GM20431 (cell line): ENCODE measurements around the gene RHOA.

Source experiments
- in situ Hi-C: fragments of 300-500 bp; cut with MseI, MboI; formaldehyde crosslinking; loops from one replicate; pipeline ENCODE4 v1.15.0; 2020; ENCODE audit warnings: low sequenced_read_pairs; ENCODE audit not compliant: unreplicated experiment

Gene RHOA

GRCh38 chr3:49411968-49412631, at the start of gene RHOA, which contains the start of gene TCTA:
Gene RHOA, minus strand, starts transcription at chr3:49411976. Its CDS starts 36,387 bp downstream, at chr3:49375589.
Gene TCTA, plus strand, starts transcription at chr3:49412423. Its CDS starts 4 bp downstream, at chr3:49412427.
- in situ Hi-C loops = no loop called here

- in situ Hi-C loops = loop anchor here (25.0 kb wide), 1 partner anchor 299 kb away; the partner anchor contains the start of genes CCDC71 and KLHDC8B
Measured at GRCh38 chr3:49460956-49461355, 49.2 kb upstream of the RHOA start.

- in situ Hi-C loops = loop anchor here (25.0 kb wide), 1 partner anchor 298 kb away; the partner anchor contains the start of genes CCDC71 and KLHDC8B
Measured at GRCh38 chr3:49460188-49460890, 48.6 kb upstream of the RHOA start.

- in situ Hi-C loops = loop anchor here (25.0 kb wide), 1 partner anchor 294 kb away; the partner anchor contains the start of genes CCDC71 and KLHDC8B
Measured at GRCh38 chr3:49456466-49456865, 44.7 kb upstream of the RHOA start.

- in situ Hi-C loops = loop anchor here (25.0 kb wide), 1 partner anchor 293 kb away; the partner anchor contains the start of genes CCDC71 and KLHDC8B
Measured at GRCh38 chr3:49454898-49455681, 43.3 kb upstream of the RHOA start.

GRCh38 chr3:49454458-49454857, 42.7 kb upstream of the RHOA start:
- in situ Hi-C loops = loop anchor here (25.0 kb wide), 1 partner anchor 292 kb away; the partner anchor contains the start of genes CCDC71 and KLHDC8B

DNA sequence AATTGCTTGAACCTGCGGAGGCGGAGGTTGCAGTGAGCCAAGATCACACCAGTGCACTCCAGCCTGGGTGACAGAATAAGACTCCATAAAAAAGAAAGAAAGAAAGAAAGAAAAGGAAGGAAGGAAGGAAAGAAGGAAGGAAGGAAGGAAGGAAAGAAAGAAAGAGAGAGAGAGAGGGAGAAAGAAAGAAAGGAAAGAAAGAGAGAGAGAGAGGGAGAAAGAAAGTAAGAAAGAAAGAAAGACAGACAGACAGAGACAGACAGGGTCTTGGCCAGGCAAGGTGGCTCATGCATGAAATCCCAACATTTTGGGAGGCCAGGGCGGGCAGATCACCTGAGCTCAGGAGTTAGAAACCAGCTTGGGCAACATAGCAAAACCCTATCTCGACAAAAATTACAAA, 41.8 kb upstream of the RHOA start:
- in situ Hi-C loops = loop anchor here (25.0 kb wide), 1 partner anchor 291 kb away; the partner anchor contains the start of genes CCDC71 and KLHDC8B

- in situ Hi-C loops = no loop called here
Measured at GRCh38 chr3:49445391-49445790, 33.6 kb upstream of the RHOA start.

DNA sequence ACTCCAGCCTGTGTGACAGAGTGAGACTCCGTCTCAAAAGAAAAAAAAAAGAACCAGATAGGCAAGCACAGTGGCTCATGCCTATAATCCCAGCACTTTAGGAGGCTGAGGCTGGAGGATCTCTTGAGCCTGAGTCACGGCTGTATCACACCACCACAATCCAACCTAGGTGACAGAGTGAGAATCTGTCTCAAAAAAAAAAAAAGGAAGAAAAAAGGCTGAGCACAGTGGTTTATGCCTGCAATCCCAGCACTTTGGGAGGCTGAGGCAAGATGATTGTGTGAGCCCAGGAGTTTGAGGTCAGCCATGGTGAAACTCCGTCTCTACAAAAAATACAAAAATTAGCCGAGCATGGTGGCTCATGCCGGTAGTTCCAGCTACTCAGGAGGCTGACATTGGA, 23.0 kb upstream of the RHOA start:
- in situ Hi-C loops = no loop called here

- in situ Hi-C loops = no loop called here
Measured at GRCh38 chr3:49428752-49429080, 16.9 kb upstream of the RHOA start.

GRCh38 chr3:49427586-49427985, 15.8 kb upstream of the RHOA start:
- in situ Hi-C loops = no loop called here

GRCh38 chr3:49424816-49425215, 13.0 kb upstream of the RHOA start:
- in situ Hi-C loops = no loop called here

GRCh38 chr3:49422379-49423248, 10.8 kb upstream of the RHOA start, which contains the start of gene AMT:
Gene AMT, minus strand, starts transcription at chr3:49422473. Its CDS starts 23 bp downstream, at chr3:49422450.
- in situ Hi-C loops = no loop called here

DNA sequence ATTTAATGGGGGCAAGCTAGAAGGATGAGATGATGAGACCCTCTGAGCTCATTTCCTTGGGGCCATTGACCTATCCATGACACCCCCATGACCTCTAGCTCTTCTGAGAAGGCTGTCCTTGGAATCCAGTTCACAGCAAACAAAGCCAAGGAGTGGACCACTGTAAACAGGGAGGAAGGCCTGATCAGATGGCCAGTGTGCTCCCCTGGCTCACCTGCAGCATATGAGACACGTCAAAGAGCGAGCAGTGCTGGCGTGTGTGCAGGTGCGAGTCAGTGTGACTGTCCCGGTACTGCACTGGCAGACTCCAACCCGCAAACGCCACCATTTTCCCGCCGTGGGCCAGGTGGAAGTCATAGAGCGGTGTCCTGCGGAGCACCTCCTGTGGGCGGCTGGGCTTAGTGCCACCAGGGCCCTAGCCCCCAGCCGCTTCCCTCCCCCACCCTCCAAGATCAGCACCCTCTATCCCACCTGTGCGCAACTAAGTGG, 10.2 kb upstream of the RHOA start:
- in situ Hi-C loops = no loop called here

DNA sequence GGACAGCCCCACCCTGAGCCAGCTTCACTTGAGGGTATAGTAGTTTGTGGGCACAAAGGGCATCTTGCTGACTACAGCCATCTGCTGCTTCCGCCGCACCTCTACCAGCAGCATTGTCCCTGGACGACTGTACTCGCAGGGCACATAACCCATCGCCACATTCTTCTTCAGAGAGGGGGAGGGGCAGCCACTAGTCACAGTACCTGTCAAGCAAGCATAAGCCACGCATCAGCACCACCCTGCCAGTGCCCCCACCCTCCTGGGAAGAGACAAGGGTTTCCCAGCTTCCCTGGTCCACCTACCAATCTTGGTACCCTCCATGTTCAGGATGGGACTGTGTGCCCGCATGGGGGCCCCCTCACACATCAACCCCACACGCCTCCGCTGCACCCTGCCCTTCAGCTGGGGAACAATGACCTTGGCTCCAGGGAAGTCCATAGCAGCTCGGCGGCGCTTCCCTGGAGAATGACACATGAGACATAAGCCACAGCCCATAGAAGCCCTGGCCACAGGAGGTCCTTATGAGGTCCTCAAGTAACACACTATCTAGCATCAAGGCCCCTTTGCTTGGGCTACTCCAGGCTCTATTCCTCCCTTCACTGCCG, 5.8 kb upstream of the RHOA start:
- in situ Hi-C loops = no loop called here

DNA sequence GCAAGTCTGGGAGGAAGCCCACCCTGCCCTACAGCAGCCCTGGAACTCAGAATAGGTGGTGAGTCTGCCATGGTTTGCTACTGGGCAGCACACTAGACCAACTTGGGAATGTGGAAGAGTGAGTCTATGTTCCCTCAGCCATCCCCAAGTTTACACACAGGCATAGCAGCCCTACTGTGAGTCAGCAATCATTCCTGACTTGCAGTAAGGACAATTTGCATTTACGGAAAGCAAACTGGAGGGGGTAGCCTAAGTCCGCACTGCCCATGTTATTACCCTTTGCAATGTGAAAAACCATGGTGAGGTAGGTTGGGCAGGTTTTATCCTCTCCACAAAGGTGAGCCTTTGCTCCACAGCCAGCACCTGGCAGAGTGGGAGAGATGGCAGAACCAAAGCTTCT, 5.1 kb upstream of the RHOA start:
- in situ Hi-C loops = no loop called here

DNA sequence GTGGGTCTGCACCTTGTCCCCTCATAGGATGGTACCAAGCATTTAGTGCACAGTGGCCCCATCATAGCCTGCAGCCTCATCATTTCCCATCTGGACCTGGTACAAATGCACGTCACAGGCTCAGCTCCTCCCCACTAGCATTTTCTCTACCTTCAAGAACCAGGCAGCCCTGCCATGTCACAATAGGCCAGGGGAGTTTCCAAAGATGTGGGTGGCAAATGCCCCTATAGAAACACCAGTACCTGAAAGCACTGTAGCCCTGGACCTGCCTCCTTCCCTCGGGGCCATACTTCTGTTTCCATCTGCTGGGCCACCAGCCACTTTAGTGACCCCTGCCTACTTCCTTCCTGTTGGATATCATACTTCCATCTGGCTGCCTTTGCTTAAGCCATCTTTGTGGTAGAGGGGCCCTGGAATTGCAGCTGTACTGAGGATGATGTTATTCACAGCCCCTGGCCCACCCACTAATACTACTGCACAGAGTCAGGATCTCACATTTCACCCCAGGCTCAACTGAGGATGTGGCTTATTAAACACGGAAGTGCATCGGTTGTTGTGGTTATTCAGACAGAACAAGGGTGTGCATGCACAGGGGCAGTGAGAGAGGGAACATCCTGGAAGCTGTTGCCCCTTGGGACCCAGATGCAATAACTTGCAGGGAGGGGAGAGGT, 4.3 kb upstream of the RHOA start:
- in situ Hi-C loops = no loop called here

GRCh38 chr3:49414753-49415152, 3.0 kb upstream of the RHOA start:
- in situ Hi-C loops = no loop called here
